Panc1 (cell line): Measurements from ENCODE around the gene CCDC60. TPM values are rescaled to one million over a fixed set of nuclear protein-coding genes. Genes with fewer than 3 reads are reported as not detected.

Experiments
- ATAC-seq: fragments of 200-7000 bp; cut with Tn5 transposase; 2 replicates; pipeline ENCODE4 v1.9.1; 2020; ENCODE audit warnings: mild to moderate bottlenecking, moderate library complexity
- BruUV-seq: library from RNA; stranded (reverse); fragments of 400-500 nt; replicated peaks from 2 replicates; lab custom pipeline; 2021; lab: Mats Ljungman, UMichigan
- CTCF ChIA-PET: fragments of 300-600 bp; sonication (Branson Sonifier 250); formaldehyde crosslinking; loops from one replicate; lab custom pipeline; 2022; ENCODE audit warnings: antibody characterized with exemption; lab: Charles Lee
- POLR2A ChIA-PET: fragments of 300-600 bp; sonication (Branson Sonifier 250); formaldehyde crosslinking; loops from one replicate; lab custom pipeline; 2022; ENCODE audit warnings: antibody characterized with exemption; lab: Charles Lee
- DNase-seq: peaks from one replicate; pipeline ENCODE4 v3.0.0-alpha.2; 2010; ENCODE audit warnings: low read depth, low spot score
- H3K27ac ChIP-seq: 2 replicates; pipeline ENCODE4 v1.5.1; 2011; ENCODE audit warnings: mild to moderate bottlenecking, low read length, inconsistent platforms
- H3K27me3 ChIP-seq: fragments of 200-500 bp; sonication (Bioruptor generic); 2 replicates; pipeline ENCODE4 v1.6.0; 2014; ENCODE audit warnings: low read length, inconsistent platforms; ENCODE audit not compliant: control insufficient read depth, insufficient read depth
- H3K36me3 ChIP-seq: fragments of 200-500 bp; sonication (Bioruptor generic); 2 replicates; pipeline ENCODE4 v1.5.1; 2014; ENCODE audit warnings: inconsistent platforms, mild to moderate bottlenecking, low read length, moderate library complexity; ENCODE audit not compliant: control insufficient read depth, insufficient read depth
- H3K4me1 ChIP-seq: 2 replicates; pipeline ENCODE4 v1.5.1; 2011; ENCODE audit warnings: inconsistent platforms, mild to moderate bottlenecking, low read length, moderate library complexity; ENCODE audit not compliant: control insufficient read depth, insufficient read depth
- H3K4me3 ChIP-seq, 2 experiments: 2 replicates each; pipeline ENCODE4 v1.5.1; 2011 to 2012; ENCODE audit warnings: low read depth in 2 of 2, low read length in 2 of 2, mild to moderate bottlenecking in 2 of 2, inconsistent platforms in 1 of 2, moderate library complexity in 1 of 2
- H3K9me3 ChIP-seq: fragments of 200-500 bp; sonication (Bioruptor generic); 2 replicates; pipeline ENCODE4 v1.5.1; 2014; ENCODE audit warnings: low read depth, mild to moderate bottlenecking, inconsistent platforms, low read length, moderate library complexity; ENCODE audit not compliant: control insufficient read depth, insufficient read depth
- POLR2AphosphoS5 ChIP-seq: IDR thresholded peaks from 2 replicates; pipeline ENCODE4 v1.6.1; 2012; ENCODE audit warnings: mild to moderate bottlenecking, low read depth, low read length, moderate library complexity
- SIN3A ChIP-seq: IDR thresholded peaks from 2 replicates; pipeline ENCODE4 v1.6.1; 2012; ENCODE audit warnings: low read depth, mild to moderate bottlenecking, low read length, moderate library complexity, borderline replicate concordance; ENCODE audit not compliant: insufficient read depth
- TCF7L2 ChIP-seq: IDR thresholded peaks from 2 replicates; pipeline ENCODE4 v1.6.1; 2011; ENCODE audit warnings: mild to moderate bottlenecking, low read depth, low read length, inconsistent platforms
- in situ Hi-C: cut with HindIII; loops from 2 replicates; pipeline ENCODE4 v1.10.0; 2016; ENCODE audit warnings: low sequenced_read_pairs, low pct_unique_long_range_greater_than_20kb
- intact Hi-C: fragments of 100-400 bp; cut with micrococcal nuclease; formaldehyde crosslinking; loops from one replicate; pipeline ENCODE4 v1.10.0; 2022; ENCODE audit not compliant: unreplicated experiment
- total RNA-seq: library from RNA; stranded (reverse); gene quantifications from one replicate; pipeline ENCODE4 v1.2.1, GENCODE V29; 2021; ENCODE audit not compliant: unreplicated experiment
- TF ChIP-seq, protein P1 (sequence below), 2 experiments: IDR thresholded peaks; 2 replicates each; pipeline ENCODE4 v1.6.1; 2011 to 2012; ENCODE audit warnings: low read depth in 2 of 2, control low read depth in 1 of 2, low read length in 1 of 2, mild to moderate bottlenecking in 1 of 2, moderate library complexity in 1 of 2; ENCODE audit not compliant: insufficient read depth in 1 of 2
- TF ChIP-seq, protein P2 (sequence below): fragments of 450-650 bp; IDR thresholded peaks from 2 replicates; pipeline ENCODE4 v1.5.1; 2017; ENCODE audit warnings: mild to moderate bottlenecking

The CCDC60 gene
- total RNA-seq, 1 experiment from 2014 or later, result not detected

DNA sequence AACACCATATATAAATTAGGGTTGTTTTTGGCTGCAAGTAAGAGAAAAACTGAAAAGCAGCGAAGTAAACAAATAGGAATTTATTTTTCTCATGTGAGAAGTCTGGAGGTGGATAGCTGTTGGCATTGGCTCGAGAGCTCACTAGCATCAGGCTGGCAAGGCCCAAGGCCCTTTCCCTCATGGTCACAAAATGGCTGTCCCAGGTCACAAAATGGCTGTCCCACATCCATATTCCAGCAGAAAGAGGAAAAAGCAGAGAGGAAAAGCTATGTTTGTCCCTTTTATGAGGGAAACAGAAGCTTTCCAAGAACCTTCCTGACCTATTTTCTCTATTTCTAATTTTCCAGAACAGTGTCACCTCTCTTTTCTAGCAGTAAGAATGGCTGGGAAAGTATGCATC lies 7.5 kb downstream of the CCDC60 start:
- no peak overlapping the region for H3K27ac ChIP-seq
- CTCF ChIA-PET, result no interaction called here

DNA sequence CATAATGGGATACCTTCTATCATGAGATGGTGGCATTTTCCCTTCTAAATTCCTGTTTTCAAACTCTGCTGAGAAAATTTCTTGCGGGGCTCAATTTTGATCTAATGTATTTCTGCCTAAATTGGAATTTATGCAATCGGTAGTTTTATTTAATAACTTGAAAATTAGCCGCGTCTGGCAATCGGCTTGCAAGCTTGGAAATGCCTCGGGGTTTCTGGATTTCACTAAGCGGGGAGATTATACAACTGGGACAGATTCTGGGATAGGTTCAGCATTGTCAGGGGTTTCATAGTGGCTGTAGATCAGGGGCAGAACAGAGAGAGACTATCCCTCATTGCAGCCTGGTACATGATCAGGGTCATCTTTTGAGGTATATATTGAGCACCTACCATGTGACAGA lies 8.6 kb downstream of the CCDC60 start:
- no peaks in the 10 kb centered on the region for H3K9me3 ChIP-seq
- intact Hi-C loops, result no loop called here
- no peak for ATAC-seq

More for the DNA sequence above, 7.5 kb downstream of the CCDC60 start:
- in situ Hi-C loops (loop anchor here (5.0 kb wide), 1 partner anchor 35 kb away; no protein-coding TSS in a partner anchor), intact Hi-C loops (no loop called here)
- Histone ChIP-seq H3K36me3 (no peaks in the 10 kb centered on the region), H3K27me3 (peaks cover 1% of the 10 kb centered on the region; the same call in 1 of the 2 replicates), H3K9me3 (no peaks in the 10 kb centered on the region), H3K4me3 (no peak overlapping the region), H3K4me1 (no peaks in the 10 kb centered on the region)
- no peak for TF ChIP-seq TCF7L2
- TF ChIP-seq, protein P1, sequence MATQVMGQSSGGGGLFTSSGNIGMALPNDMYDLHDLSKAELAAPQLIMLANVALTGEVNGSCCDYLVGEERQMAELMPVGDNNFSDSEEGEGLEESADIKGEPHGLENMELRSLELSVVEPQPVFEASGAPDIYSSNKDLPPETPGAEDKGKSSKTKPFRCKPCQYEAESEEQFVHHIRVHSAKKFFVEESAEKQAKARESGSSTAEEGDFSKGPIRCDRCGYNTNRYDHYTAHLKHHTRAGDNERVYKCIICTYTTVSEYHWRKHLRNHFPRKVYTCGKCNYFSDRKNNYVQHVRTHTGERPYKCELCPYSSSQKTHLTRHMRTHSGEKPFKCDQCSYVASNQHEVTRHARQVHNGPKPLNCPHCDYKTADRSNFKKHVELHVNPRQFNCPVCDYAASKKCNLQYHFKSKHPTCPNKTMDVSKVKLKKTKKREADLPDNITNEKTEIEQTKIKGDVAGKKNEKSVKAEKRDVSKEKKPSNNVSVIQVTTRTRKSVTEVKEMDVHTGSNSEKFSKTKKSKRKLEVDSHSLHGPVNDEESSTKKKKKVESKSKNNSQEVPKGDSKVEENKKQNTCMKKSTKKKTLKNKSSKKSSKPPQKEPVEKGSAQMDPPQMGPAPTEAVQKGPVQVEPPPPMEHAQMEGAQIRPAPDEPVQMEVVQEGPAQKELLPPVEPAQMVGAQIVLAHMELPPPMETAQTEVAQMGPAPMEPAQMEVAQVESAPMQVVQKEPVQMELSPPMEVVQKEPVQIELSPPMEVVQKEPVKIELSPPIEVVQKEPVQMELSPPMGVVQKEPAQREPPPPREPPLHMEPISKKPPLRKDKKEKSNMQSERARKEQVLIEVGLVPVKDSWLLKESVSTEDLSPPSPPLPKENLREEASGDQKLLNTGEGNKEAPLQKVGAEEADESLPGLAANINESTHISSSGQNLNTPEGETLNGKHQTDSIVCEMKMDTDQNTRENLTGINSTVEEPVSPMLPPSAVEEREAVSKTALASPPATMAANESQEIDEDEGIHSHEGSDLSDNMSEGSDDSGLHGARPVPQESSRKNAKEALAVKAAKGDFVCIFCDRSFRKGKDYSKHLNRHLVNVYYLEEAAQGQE (IDR thresholded peaks at IDR 0.05; ENCODE audit: insufficient read depth in 1 of 2, low read depth in 2 of 2, low read length in 1 of 2), result no peak
- no peak for TF ChIP-seq POLR2AphosphoS5
- TF ChIP-seq, protein P2, sequence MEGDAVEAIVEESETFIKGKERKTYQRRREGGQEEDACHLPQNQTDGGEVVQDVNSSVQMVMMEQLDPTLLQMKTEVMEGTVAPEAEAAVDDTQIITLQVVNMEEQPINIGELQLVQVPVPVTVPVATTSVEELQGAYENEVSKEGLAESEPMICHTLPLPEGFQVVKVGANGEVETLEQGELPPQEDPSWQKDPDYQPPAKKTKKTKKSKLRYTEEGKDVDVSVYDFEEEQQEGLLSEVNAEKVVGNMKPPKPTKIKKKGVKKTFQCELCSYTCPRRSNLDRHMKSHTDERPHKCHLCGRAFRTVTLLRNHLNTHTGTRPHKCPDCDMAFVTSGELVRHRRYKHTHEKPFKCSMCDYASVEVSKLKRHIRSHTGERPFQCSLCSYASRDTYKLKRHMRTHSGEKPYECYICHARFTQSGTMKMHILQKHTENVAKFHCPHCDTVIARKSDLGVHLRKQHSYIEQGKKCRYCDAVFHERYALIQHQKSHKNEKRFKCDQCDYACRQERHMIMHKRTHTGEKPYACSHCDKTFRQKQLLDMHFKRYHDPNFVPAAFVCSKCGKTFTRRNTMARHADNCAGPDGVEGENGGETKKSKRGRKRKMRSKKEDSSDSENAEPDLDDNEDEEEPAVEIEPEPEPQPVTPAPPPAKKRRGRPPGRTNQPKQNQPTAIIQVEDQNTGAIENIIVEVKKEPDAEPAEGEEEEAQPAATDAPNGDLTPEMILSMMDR, result no peak
- TF ChIP-seq SIN3A, result no peak
- DNase-seq (no peak), ATAC-seq (no peak)
- POLR2A ChIA-PET, result no interaction called here
- BruUV-seq, result no TSS peak

More for the DNA sequence above, 8.6 kb downstream of the CCDC60 start:
- BruUV-seq, result no TSS peak
- CTCF ChIA-PET, result no interaction called here
- TF ChIP-seq, protein P1 (IDR thresholded peaks at IDR 0.05; ENCODE audit: insufficient read depth in 1 of 2, low read depth in 2 of 2, low read length in 1 of 2), result no peak
- TF ChIP-seq POLR2AphosphoS5 (no peak), TCF7L2 (no peak), SIN3A (no peak)
- TF ChIP-seq, protein P2, result no peak
- H3K36me3 ChIP-seq, result no peaks in the 10 kb centered on the region
- DNase-seq, result no peak
- no peak overlapping the region for H3K4me3 ChIP-seq
- no peaks in the 10 kb centered on the region for H3K4me1 ChIP-seq
- H3K27ac ChIP-seq, result no peak overlapping the region
- POLR2A ChIA-PET, result no interaction called here
- H3K27me3 ChIP-seq, result no peaks in the 10 kb centered on the region
- in situ Hi-C loops, result loop anchor here (5.0 kb wide), 1 partner anchor 34 kb away; no protein-coding TSS in a partner anchor
